ENCODE results near the gene DEFB131A.
"Not testable (repeated sequence)": the region's sequence is repeated elsewhere in the genome, so short reads cannot be mapped to it uniquely, and the experiment has no call there.

DEFB131A gene

GRCh38 chr4:9494256-9495035, 50.2 kb downstream of the DEFB131A start:
- not testable (repeated sequence) for DNase-seq

- DNase-seq: peak; percentile 30
Measured at GRCh38 chr4:9495443-9495842, 51.2 kb downstream of the DEFB131A start.

- DNase-seq: peak; percentile 28
Measured at GRCh38 chr4:9497575-9498467, 53.6 kb downstream of the DEFB131A start.

GRCh38 chr4:9498468-9499040, 54.3 kb downstream of the DEFB131A start:
- DNase-seq: peak; percentile 16

- not testable (repeated sequence) for DNase-seq
Measured at GRCh38 chr4:9499974-9500487, 55.8 kb downstream of the DEFB131A start.
